GM19467 (cell line): Measurements from ENCODE around the gene AFMID.
"Not testable (repeated sequence)": the region's sequence is repeated elsewhere in the genome, so short reads cannot be mapped to it uniquely, and the experiment has no call there.

Experiments
- ATAC-seq: cut with Tn5 transposase; IDR thresholded peaks from one replicate; pipeline ENCODE4 v1.9.1; 2021; ENCODE audit warnings: mild to moderate bottlenecking, moderate library complexity; ENCODE audit not compliant: unreplicated experiment

AFMID gene

DNA sequence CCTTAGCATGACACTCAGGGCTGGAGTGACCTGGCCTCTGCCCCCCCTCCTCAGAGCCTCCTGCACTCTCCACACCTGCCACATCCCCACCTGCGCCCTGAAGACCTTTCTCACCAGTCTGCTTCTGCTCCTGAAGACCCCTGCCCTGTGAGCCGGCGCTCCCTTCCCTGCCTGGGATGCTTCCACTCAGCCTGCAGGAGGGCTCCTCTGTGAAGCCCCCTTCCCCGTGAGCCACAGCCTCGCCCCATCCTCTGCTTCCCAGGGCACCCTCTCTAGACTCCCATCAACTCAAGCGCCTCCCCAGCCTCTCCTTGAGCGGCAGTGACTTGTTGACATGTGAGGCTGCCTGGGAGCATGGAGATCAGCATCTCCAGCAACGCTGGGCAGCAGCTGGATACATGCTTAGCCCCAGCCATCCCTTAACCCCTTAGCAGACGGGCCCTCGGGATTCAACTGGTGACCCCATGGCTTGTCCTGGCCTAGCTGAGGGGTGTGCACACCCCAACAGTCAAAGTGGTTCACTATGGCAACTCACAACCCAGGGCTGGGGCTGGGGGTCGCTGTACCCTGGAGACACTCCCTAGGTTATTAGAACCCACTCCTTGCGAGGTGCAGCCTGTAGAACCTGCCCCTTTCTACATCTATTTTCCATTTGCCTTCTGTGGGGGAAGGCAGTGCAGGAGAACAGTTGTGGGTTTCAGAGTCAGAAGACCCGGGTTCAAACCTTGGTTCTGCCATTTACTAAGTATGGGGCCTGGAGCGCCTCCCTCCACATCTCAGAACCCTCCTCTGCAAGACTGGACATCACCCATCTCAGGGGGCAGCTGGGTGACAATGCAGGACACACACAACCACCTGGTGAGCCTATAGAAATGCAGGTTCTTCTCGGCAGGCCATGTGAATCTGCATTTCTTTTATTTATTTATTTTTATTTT is 65.8 kb downstream of the AFMID start:
- no peak for ATAC-seq

DNA sequence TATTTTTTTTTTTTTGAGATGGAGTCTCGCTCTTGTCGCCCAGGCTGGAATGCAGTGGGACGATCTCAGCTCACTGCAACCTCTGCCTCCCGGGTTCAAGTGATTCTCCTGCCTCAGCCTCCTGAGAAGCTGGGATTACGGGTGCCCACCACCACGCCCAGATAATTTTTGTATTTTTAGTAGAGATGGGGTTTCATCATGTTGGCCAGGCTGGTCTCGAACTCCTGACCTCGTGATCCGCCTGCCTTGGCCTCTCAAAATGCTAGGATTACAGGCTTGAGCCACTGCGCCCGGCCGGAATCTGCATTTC is 66.4 kb downstream of the AFMID start:
- not testable (repeated sequence) for ATAC-seq

DNA sequence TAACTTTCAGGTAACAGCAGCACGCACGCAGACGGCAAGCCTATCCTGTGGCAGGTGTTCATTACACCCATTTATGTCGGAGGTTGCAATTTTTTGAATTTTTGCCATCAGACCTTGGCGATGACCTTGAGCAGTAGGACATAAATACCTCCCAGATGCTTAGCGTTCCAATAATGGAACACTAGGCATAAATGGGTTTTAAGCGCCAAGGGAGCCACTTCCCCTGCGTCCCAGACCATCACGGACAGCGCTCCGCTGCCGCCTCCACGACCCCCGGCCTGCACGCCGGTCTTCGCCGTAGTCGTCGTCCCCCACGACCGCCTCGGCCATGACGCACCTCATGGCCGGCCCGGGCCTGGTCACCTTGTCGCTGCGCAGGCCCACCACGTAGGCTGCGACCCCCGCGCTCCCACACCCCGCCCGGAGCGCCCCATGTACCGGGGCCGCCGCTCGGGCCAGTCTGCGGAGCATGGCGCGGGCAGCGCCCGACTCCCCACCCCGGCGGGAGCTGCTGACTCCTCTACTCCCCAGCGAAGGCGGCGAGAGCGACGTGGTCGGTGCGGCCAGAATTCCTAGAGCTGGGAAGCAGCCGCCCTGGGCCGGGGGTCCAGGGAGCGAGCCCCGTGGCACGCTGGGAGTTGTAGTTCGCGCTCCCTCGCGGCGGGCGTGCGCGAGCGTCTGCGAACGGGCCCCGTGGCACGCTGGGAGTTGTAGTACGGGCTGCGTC is 66.9 kb downstream of the AFMID start:
- ATAC-seq: no peak

DNA sequence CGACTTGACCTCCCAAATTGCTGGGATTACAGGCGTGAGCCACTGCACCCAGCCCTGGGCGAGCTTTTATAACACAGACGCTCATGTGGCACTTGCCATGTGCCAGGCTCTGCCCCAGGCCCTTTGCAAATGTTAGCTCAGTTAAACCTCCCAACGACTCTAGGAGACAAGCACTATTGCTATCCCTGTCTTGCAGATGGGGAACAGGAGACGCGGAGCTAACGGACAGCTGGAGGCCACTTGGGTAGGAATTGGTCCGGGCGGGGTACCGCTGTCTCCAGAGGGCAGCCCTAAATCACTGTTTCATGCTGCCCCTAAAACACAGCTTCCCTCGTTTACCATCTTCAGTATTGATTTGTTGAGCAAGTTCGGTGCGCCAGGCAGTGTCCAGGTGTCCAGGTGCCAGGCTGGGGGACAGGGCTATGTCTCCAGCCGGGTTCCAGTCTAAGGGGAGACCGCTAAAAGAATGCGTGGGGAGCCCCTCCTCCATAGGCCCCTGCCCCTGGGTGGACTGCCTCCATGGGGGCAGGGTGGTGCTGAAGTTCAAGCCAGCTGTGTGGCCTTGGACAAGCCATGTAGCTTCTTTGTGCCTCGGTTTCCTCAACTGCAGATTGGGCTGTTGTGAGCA is 68.0 kb downstream of the AFMID start:
- ATAC-seq: no peak

DNA sequence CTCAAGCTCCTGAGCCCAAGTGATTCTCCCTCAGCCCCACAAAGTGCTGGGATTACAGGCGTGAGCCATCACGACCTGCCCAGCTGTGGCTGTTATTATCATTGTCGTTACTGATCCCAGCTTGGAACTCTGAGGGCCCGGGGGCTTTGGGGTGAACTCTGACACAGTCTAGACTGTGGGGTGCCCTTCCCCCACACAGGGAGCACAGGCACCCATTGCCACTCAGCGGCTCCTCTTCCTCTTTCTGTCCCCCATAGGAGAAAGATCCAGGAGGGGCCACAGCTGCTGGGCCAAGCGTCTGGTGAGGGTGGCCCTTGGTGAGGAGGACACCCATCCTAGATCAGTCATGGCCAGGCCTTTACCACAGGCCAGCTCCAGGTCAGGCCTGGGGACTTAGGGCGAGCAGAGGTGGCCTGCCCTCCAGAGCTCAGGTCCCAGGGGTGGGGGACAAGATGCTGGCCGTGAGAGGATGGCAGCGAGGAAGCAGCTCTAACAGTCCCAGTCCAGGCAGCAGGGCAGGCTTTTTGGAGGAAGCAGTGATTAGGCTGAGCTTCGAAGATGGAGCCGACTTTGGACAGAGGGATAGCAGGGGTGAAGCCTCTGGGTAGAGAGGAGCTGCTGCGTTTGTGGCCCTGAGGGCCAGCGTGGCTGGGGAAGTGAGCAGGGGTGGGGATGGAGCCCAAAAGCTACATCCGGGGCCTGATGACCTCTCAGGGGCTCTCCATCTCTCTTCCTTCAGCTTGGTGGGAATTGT is 69.0 kb downstream of the AFMID start:
- no peak for ATAC-seq

DNA sequence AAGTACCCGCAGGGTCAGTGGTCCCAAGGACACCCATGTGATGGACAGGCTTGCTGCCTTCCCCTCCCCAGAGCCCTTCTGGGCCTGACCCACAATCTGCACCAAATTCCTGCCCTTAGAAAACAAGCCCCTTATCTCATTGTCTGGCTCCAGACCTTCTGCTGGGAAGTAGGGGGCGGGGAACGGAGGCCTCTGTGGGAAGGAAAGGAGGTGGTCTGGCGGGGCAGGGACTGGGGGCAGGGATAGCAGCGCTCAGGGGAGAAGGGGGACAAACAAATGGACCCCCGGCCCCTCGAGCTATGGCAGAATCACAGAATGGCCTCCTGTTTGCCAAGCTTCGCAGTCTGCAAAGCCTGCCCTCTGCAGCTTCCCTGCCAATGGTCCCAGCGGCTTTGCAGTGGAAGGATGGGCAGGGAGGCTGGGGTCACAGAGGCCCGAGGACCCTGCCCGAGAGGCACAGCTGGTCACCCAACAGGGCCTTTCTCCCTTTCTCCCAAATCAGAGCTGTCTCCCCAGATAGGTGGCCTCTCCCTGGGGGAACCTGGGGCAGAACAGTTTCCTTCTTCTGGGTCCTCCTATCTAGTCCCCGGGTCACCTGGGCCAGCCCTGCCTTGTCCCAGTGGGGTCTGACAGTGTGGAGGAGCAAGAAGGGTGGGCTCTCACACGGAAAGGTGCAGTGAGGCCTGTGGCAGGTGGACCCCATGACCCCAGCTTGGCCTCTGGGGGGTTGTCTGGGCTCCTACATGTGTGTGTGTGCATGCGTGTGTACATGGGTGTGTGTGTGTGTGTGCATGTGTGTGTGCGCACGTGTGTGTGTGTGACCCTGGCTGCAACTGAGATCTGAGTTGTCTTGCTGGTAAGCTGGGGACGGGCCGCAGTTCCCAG is 69.8 kb downstream of the AFMID start:
- ATAC-seq: no peak
